Suprapubic skin (tissue), 4 donors: ENCODE measurements around the gene NLGN4Y. TPM values are rescaled to one million over a fixed set of nuclear protein-coding genes. Genes with fewer than 3 reads are reported as not detected.

Experiments
- DNase-seq, 2 donors: peaks; one replicate each; pipeline ENCODE4 v3.0.0-alpha.2; 2019; ENCODE audit warnings: low spot score in 2 of 2
- H3K27ac ChIP-seq: fragments of 200-600 bp; sonication (generic); one replicate; pipeline ENCODE4 v1.5.1; 2019
- H3K27me3 ChIP-seq: fragments of 200-600 bp; sonication (generic); one replicate; pipeline ENCODE4 v1.5.1; 2019
- H3K36me3 ChIP-seq: fragments of 200-600 bp; sonication (generic); one replicate; pipeline ENCODE4 v1.5.1; 2019
- H3K4me1 ChIP-seq: fragments of 200-600 bp; sonication (generic); one replicate; pipeline ENCODE4 v1.5.1; 2019
- H3K4me3 ChIP-seq: fragments of 200-600 bp; sonication (generic); one replicate; pipeline ENCODE4 v1.5.1; 2019; ENCODE audit warnings: mild to moderate bottlenecking
- H3K9me3 ChIP-seq: fragments of 200-600 bp; sonication (generic); one replicate; pipeline ENCODE4 v1.5.1; 2019
- CTCF ChIP-seq, 2 donors: fragments of 200-600 bp in 1 of 2; fragments of 450-650 bp in 1 of 2; sonication (generic) in 1 of 2; IDR thresholded peaks; one replicate each; pipeline ENCODE4 v1.5.1; 2016 to 2019; ENCODE audit warnings: antibody characterized with exemption in 2 of 2, mild to moderate bottlenecking in 1 of 2, moderate library complexity in 1 of 2
- EP300 ChIP-seq: sonication (generic); formaldehyde crosslinking; IDR thresholded peaks from one replicate; pipeline ENCODE4 v1.6.1; 2017; ENCODE audit warnings: antibody characterized with exemption
- POLR2A ChIP-seq, 2 donors: fragments of 450-650 bp; IDR thresholded peaks; one replicate each; pipeline ENCODE4 v1.6.1; 2017; ENCODE audit warnings: antibody characterized with exemption in 2 of 2, mild to moderate bottlenecking in 2 of 2, moderate library complexity in 2 of 2
- POLR2AphosphoS5 ChIP-seq, 3 donors: sonication (generic); formaldehyde crosslinking; IDR thresholded peaks; one replicate each; pipeline ENCODE4 v1.6.1; 2017; ENCODE audit warnings: antibody characterized with exemption in 3 of 3
- WGBS: methylation state at CpG from one replicate; pipeline ENCODE4 v1.1.5; 2018; 5-methylcytosine and 5-hydroxymethylcytosine counted together
- total RNA-seq, 4 donors: library from RNA; depleted of rRNA; stranded (reverse); fragments of >200 nt; gene quantifications; one replicate each; pipeline ENCODE4 v1.1.0, GENCODE V29; 2016

NLGN4Y gene
- total RNA-seq, 4 donors from 2014 or later, result 10.7 to 11.1 TPM; not detected in 2

- Histone ChIP-seq H3K27me3 (no peaks in the 10 kb centered on the region), H3K27ac (no peak overlapping the region), H3K36me3 (no peaks in the 10 kb centered on the region), H3K4me1 (no peaks in the 10 kb centered on the region), H3K9me3 (no peaks in the 10 kb centered on the region), H3K4me3 (no peak overlapping the region)
- WGBS, result no CpG with 5 or more reads among the region's 3 CpGs
- no peak for TF ChIP-seq POLR2AphosphoS5 (IDR thresholded peaks at IDR 0.05)
- no peak for TF ChIP-seq EP300
- TF ChIP-seq POLR2A (IDR thresholded peaks at IDR 0.05), result no peak
- no peak for TF ChIP-seq CTCF (IDR thresholded peaks at IDR 0.05)
- DNase-seq, result no peak
These were observed 277.8 kb downstream of the NLGN4Y start for GRCh38 chrY:14802125-14802524.

- Histone ChIP-seq H3K4me1 (no peaks in the 10 kb centered on the region), H3K27me3 (no peaks in the 10 kb centered on the region), H3K36me3 (no peaks in the 10 kb centered on the region), H3K9me3 (no peaks in the 10 kb centered on the region), H3K4me3 (no peak overlapping the region), H3K27ac (no peak overlapping the region)
- TF ChIP-seq POLR2A (IDR thresholded peaks at IDR 0.05) (no peak), POLR2AphosphoS5 (IDR thresholded peaks at IDR 0.05) (no peak), CTCF (IDR thresholded peaks at IDR 0.05) (no peak), EP300 (no peak)
- DNase-seq, result no peak
These were observed 279.7 kb downstream of the NLGN4Y start for GRCh38 chrY:14804041-14804440.

- no peaks in the 10 kb centered on the region for H3K4me1 ChIP-seq
- H3K27me3 ChIP-seq, result no peaks in the 10 kb centered on the region
- no peaks in the 10 kb centered on the region for H3K36me3 ChIP-seq
- no peak for DNase-seq
- TF ChIP-seq POLR2AphosphoS5 (IDR thresholded peaks at IDR 0.05) (no peak), POLR2A (IDR thresholded peaks at IDR 0.05) (no peak), EP300 (no peak), CTCF (IDR thresholded peaks at IDR 0.05) (no peak)
- H3K27ac ChIP-seq, result no peak overlapping the region
- no peak overlapping the region for H3K4me3 ChIP-seq
- H3K9me3 ChIP-seq, result no peaks in the 10 kb centered on the region
These were observed 294.1 kb downstream of the NLGN4Y start for GRCh38 chrY:14818452-14818851.

- Histone ChIP-seq H3K4me3 (no peak overlapping the region), H3K4me1 (no peaks in the 10 kb centered on the region), H3K36me3 (no peaks in the 10 kb centered on the region), H3K27me3 (no peaks in the 10 kb centered on the region), H3K9me3 (no peaks in the 10 kb centered on the region), H3K27ac (no peak overlapping the region)
- no peak for DNase-seq
- TF ChIP-seq CTCF (IDR thresholded peaks at IDR 0.05) (no peak), POLR2AphosphoS5 (IDR thresholded peaks at IDR 0.05) (no peak)
- WGBS, result no CpG with 5 or more reads among the region's 2 CpGs
These were observed 297.9 kb downstream of the NLGN4Y start for GRCh38 chrY:14822201-14822600.

- H3K4me3 ChIP-seq, result no peak overlapping the region
- no peaks in the 10 kb centered on the region for H3K27me3 ChIP-seq
- no CpG with 5 or more reads among the region's 1 CpG for WGBS
- H3K9me3 ChIP-seq, result no peaks in the 10 kb centered on the region
- TF ChIP-seq CTCF (IDR thresholded peaks at IDR 0.05), result no peak
- TF ChIP-seq POLR2A (IDR thresholded peaks at IDR 0.05), result no peak
- no peak for TF ChIP-seq EP300
- TF ChIP-seq POLR2AphosphoS5 (IDR thresholded peaks at IDR 0.05), result no peak
- no peak overlapping the region for H3K27ac ChIP-seq
- no peaks in the 10 kb centered on the region for H3K36me3 ChIP-seq
- H3K4me1 ChIP-seq, result no peaks in the 10 kb centered on the region
- no peak for DNase-seq
These were observed 298.6 kb downstream of the NLGN4Y start for GRCh38 chrY:14822906-14823305.
